ENCODE results near the gene ZP4. TPM values are rescaled to one million over a fixed set of nuclear protein-coding genes. Genes with fewer than 3 reads are reported as not detected.

The ZP4 gene
- total RNA-seq, 1 experiment from 2014 or later: not detected

DNA sequence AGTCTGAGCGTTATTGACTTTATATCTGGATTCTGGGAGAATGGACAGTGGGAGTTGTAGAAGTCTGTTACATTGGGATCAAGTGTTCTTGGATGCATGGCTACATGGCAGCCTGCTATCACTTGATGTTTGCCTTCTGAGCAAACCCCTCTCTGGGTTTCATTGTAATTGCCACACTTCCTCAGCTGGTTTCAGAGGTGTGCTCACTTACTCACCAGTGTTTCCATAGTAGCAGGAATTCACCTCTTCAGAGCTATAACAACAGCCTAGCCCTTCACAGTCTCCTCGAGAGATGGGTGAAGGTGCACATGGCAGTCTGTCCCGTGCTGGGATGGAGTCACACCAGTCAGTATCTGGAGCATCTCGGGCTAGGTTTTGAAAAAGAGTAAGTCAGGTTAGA lies 2.6 kb downstream of the ZP4 start:
- Histone ChIP-seq H3K23me2 (ENCODE audit: insufficient read length, low read depth, low read length, poor library complexity, severe bottlenecking) (no peaks in the 10 kb centered on the region), H4K5ac (ENCODE audit: insufficient read length, low read depth, low read length) (no peak overlapping the region), H3K18ac (ENCODE audit: insufficient read length, low read depth, low read length) (no peak overlapping the region), H3K27ac (ENCODE audit: insufficient read length, low read depth, low read length) (no peak overlapping the region), H2BK15ac (ENCODE audit: low read depth, low read length) (no peak overlapping the region), H3K56ac (ENCODE audit: insufficient read length, low read depth, low read length) (no peak overlapping the region), H3K23ac (ENCODE audit: insufficient read length, low read depth, low read length) (no peak overlapping the region), H2BK5ac (ENCODE audit: insufficient read length, low read length) (no peak overlapping the region), H3K27me3 (ENCODE audit: insufficient read depth, low read length) (no peaks in the 10 kb centered on the region), H3K79me2 (ENCODE audit: insufficient read depth, low read length) (0 out of 2 replicates have a peak, but pooled peaks cover 1% of the 10 kb centered on the region), H4K8ac (replicated peaks; ENCODE audit: insufficient read length, low read depth, low read length) (no peak overlapping the region), H3K9ac (ENCODE audit: extremely low read depth, insufficient read length, low read length) (no peak overlapping the region), H2BK120ac (ENCODE audit: low read depth, low read length, poor library complexity, severe bottlenecking) (no peak overlapping the region), H3K9me3 (ENCODE audit: control insufficient read depth, low read depth, low read length) (no peaks in the 10 kb centered on the region), H3K4me1 (ENCODE audit: insufficient read depth, low read length) (no peaks in the 10 kb centered on the region), H3K79me1 (ENCODE audit: insufficient read depth, low read depth, low read length, poor library complexity, severe bottlenecking) (no peaks in the 10 kb centered on the region), H3K14ac (ENCODE audit: insufficient read depth, low read length) (no peak overlapping the region), H4K20me1 (ENCODE audit: control insufficient read depth, insufficient read depth, insufficient read length) (no peaks in the 10 kb centered on the region), H3K4ac (ENCODE audit: low read depth, low read length) (no peak overlapping the region), H3T11ph (ENCODE audit: low read length) (no peak overlapping the region), H2AK5ac (ENCODE audit: insufficient read length, low read length) (no peak overlapping the region), H2BK12ac (ENCODE audit: insufficient read length, low read depth, low read length) (no peak overlapping the region), H4K91ac (ENCODE audit: insufficient read length, low read depth, low read length) (no peak overlapping the region), H2AFZ (ENCODE audit: low read length) (no peak overlapping the region), H3K4me2 (ENCODE audit: insufficient read depth, insufficient read length, low read length) (no peak overlapping the region), H2BK20ac (ENCODE audit: low read depth, low read length, poor library complexity, severe bottlenecking) (no peak overlapping the region)
- H3K36me3 Mint-ChIP-seq (ENCODE audit: insufficient read depth in 1 of 3, low read depth in 3 of 3): peaks cover 0 to under 1% (median under 1%) of the 10 kb centered on the region in 3 experiments; a peak in 3 of 7 replicates
- H3K27me3 Mint-ChIP-seq (ENCODE audit: low read depth): no peaks in the 10 kb centered on the region
- H3K4me1 Mint-ChIP-seq: no peaks in the 10 kb centered on the region
- TF ChIP-seq, protein P1, sequence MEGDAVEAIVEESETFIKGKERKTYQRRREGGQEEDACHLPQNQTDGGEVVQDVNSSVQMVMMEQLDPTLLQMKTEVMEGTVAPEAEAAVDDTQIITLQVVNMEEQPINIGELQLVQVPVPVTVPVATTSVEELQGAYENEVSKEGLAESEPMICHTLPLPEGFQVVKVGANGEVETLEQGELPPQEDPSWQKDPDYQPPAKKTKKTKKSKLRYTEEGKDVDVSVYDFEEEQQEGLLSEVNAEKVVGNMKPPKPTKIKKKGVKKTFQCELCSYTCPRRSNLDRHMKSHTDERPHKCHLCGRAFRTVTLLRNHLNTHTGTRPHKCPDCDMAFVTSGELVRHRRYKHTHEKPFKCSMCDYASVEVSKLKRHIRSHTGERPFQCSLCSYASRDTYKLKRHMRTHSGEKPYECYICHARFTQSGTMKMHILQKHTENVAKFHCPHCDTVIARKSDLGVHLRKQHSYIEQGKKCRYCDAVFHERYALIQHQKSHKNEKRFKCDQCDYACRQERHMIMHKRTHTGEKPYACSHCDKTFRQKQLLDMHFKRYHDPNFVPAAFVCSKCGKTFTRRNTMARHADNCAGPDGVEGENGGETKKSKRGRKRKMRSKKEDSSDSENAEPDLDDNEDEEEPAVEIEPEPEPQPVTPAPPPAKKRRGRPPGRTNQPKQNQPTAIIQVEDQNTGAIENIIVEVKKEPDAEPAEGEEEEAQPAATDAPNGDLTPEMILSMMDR (conservative IDR thresholded peaks at IDR 0.05): no peak
- H3K4me3 Mint-ChIP-seq: no peak overlapping the region
- no peak overlapping the region for H3K27ac Mint-ChIP-seq
- DNase-seq: no peak
- no CpG with 5 or more reads among the region's 4 CpGs for WGBS (ENCODE audit: extremely low coverage, insufficient read length, low lambda C conversion rate)
- H3K9me3 Mint-ChIP-seq: peaks cover 2 to 3% of the 10 kb centered on the region in 2 experiments; a peak in 3 of 5 replicates

Data from H9 (cell line).